HG03571 (cell line): ENCODE data around the gene MSI2.
"Not testable (repeated sequence)": the region's sequence is repeated elsewhere in the genome, so short reads cannot be mapped to it uniquely, and the experiment has no call there.

Experiments
- ATAC-seq: cut with Tn5 transposase; IDR thresholded peaks from one replicate; pipeline ENCODE4 v1.9.1; 2021; ENCODE audit not compliant: unreplicated experiment

Gene MSI2

GRCh38 chr17:57490890-57491289 lies 234.6 kb downstream of the MSI2 start:
- no peak for ATAC-seq

- ATAC-seq, result no peak
Measured at GRCh38 chr17:57493171-57493570, 236.8 kb downstream of the MSI2 start.

GRCh38 chr17:57493625-57494024 lies 237.3 kb downstream of the MSI2 start:
- ATAC-seq, result no peak

GRCh38 chr17:57494443-57494842 lies 238.1 kb downstream of the MSI2 start:
- ATAC-seq, result no peak

- ATAC-seq, result no peak
Measured at GRCh38 chr17:57495771-57496170, 239.4 kb downstream of the MSI2 start.

- ATAC-seq, result no peak
Measured at GRCh38 chr17:57496382-57496781, 240.1 kb downstream of the MSI2 start.

GRCh38 chr17:57498443-57498842 lies 242.1 kb downstream of the MSI2 start:
- no peak for ATAC-seq

GRCh38 chr17:57499221-57499620 lies 242.9 kb downstream of the MSI2 start:
- not testable (repeated sequence) for ATAC-seq

GRCh38 chr17:57499648-57500049 lies 243.3 kb downstream of the MSI2 start:
- no peak for ATAC-seq

- ATAC-seq, result no peak
Measured at GRCh38 chr17:57501016-57501415, 244.7 kb downstream of the MSI2 start.

- ATAC-seq, result no peak
Measured at GRCh38 chr17:57502022-57502421, 245.7 kb downstream of the MSI2 start.

GRCh38 chr17:57502811-57503241 lies 246.5 kb downstream of the MSI2 start:
- ATAC-seq, result no peak

- ATAC-seq, result no peak
Measured at GRCh38 chr17:57504208-57504607, 247.9 kb downstream of the MSI2 start.

- ATAC-seq, result no peak
Measured at GRCh38 chr17:57505841-57506773, 249.8 kb downstream of the MSI2 start.

GRCh38 chr17:57506774-57507127 lies 250.4 kb downstream of the MSI2 start:
- ATAC-seq, result no peak

- no peak for ATAC-seq
Measured at GRCh38 chr17:57507828-57508227, 251.5 kb downstream of the MSI2 start.

- no peak for ATAC-seq
Measured at GRCh38 chr17:57508671-57509070, 252.3 kb downstream of the MSI2 start.

GRCh38 chr17:57511475-57512123 lies 255.3 kb downstream of the MSI2 start:
- ATAC-seq, result no peak

GRCh38 chr17:57512258-57512657 lies 255.9 kb downstream of the MSI2 start:
- no peak for ATAC-seq

GRCh38 chr17:57512691-57513090 lies 256.4 kb downstream of the MSI2 start:
- ATAC-seq, result no peak

GRCh38 chr17:57513569-57513968 lies 257.2 kb downstream of the MSI2 start:
- ATAC-seq, result no peak

- ATAC-seq, result no peak
Measured at GRCh38 chr17:57514614-57515013, 258.3 kb downstream of the MSI2 start.
